WTC11 (cell line): ENCODE data around the gene ADM5.

ENCODE experiments used
- CTCF ChIP-seq: fragments of 200-600 bp; IDR thresholded peaks from 2 replicates; pipeline ENCODE4 v1.8.0; 2022; ENCODE audit warnings: antibody characterized with exemption
- FOXK1 ChIP-seq: sonication (generic); formaldehyde crosslinking; IDR thresholded peaks from 2 replicates; pipeline ENCODE4 v1.8.0; 2022; ENCODE audit warnings: mild to moderate bottlenecking, moderate library complexity, missing genetic modification reagents
- MAX ChIP-seq: sonication (generic); formaldehyde crosslinking; IDR thresholded peaks from 2 replicates; pipeline ENCODE4 v1.8.0; 2022; ENCODE audit warnings: mild to moderate bottlenecking, missing genetic modification reagents
- MXD4 ChIP-seq: fragments of 250-450 bp; sonication (Bioruptor Pico); IDR thresholded peaks from 2 replicates; pipeline ENCODE4 v1.8.0; 2021; ENCODE audit warnings: mild to moderate bottlenecking, moderate library complexity, borderline replicate concordance
- RELA ChIP-seq: sonication (generic); formaldehyde crosslinking; IDR thresholded peaks from 2 replicates; pipeline ENCODE4 v1.8.1; 2022; ENCODE audit warnings: missing genetic modification reagents, mild to moderate bottlenecking, borderline replicate concordance
- SP1 ChIP-seq: sonication (generic); formaldehyde crosslinking; conservative IDR thresholded peaks from 2 replicates; pipeline ENCODE4 v1.8.1; 2022; ENCODE audit warnings: missing genetic modification reagents
- USF2 ChIP-seq: sonication (generic); formaldehyde crosslinking; IDR thresholded peaks from 2 replicates; pipeline ENCODE4 v1.8.1; 2023; ENCODE audit warnings: mild to moderate bottlenecking, missing genetic modification reagents, moderate library complexity
- ZBTB21 ChIP-seq: sonication (generic); formaldehyde crosslinking; IDR thresholded peaks from 2 replicates; pipeline ENCODE4 v1.8.1; 2023; ENCODE audit warnings: mild to moderate bottlenecking, missing genetic modification reagents, borderline replicate concordance
- ZBTB43 ChIP-seq: sonication (generic); formaldehyde crosslinking; IDR thresholded peaks from 2 replicates; pipeline ENCODE4 v1.8.1; 2023; ENCODE audit warnings: mild to moderate bottlenecking, missing genetic modification reagents
- ZNF281 ChIP-seq: sonication (generic); formaldehyde crosslinking; IDR thresholded peaks from 2 replicates; pipeline ENCODE4 v1.8.0; 2023; ENCODE audit warnings: mild to moderate bottlenecking, missing genetic modification reagents
- ZNF317 ChIP-seq: sonication (generic); formaldehyde crosslinking; IDR thresholded peaks from 2 replicates; pipeline ENCODE4 v1.8.1; 2023; ENCODE audit warnings: low read depth, mild to moderate bottlenecking, moderate library complexity, missing genetic modification reagents, borderline replicate concordance

- TF ChIP-seq USF2 (CRISPR knock-in tag) (no peak), MAX (CRISPR knock-in tag) (no peak), ZNF317 (no peak), CTCF (no peak), ZNF281 (no peak), MXD4 (CRISPR knock-in tag) (no peak), ZBTB21 (no peak), FOXK1 (CRISPR knock-in tag) (no peak), RELA (CRISPR knock-in tag) (no peak), ZBTB43 (CRISPR knock-in tag) (no peak), SP1 (CRISPR knock-in tag) (no peak)
Observed at GRCh38 chr19:49718511-49718910, 29.1 kb downstream of the ADM5 start.
